PC-9 (cell line): Measurements from ENCODE around the gene KASH5. TPM values are rescaled to one million over a fixed set of nuclear protein-coding genes. Genes with fewer than 3 reads are reported as not detected.

Experiments used
- BruUV-seq: library from RNA; stranded (reverse); fragments of 400-500 nt; replicated peaks from 2 replicates; lab custom pipeline; 2021; lab: Mats Ljungman, UMichigan
- CTCF ChIA-PET: fragments of 300-600 bp; sonication (Branson Sonifier 250); formaldehyde crosslinking; loops from one replicate; lab custom pipeline; 2022; ENCODE audit warnings: antibody characterized with exemption; lab: Charles Lee
- POLR2A ChIA-PET: fragments of 300-600 bp; sonication (Branson Sonifier 250); formaldehyde crosslinking; loops from one replicate; lab custom pipeline; 2022; ENCODE audit warnings: antibody characterized with exemption; ENCODE audit not compliant: unreplicated experiment; lab: Charles Lee
- DNase-seq, 2 experiments: peaks; one replicate each; pipeline versions ENCODE4 v3.0.0 to v3.0.0-alpha.2; 2015 to 2022; ENCODE audit warnings: mixed read lengths in 1 of 2
- H2AFZ ChIP-seq: fragments of 200-600 bp; sonication (generic); 2 replicates; pipeline ENCODE4 v1.8.1; 2017; ENCODE audit warnings: antibody characterized with exemption
- H3F3A ChIP-seq: fragments of 200-600 bp; sonication (generic); 2 replicates; pipeline ENCODE4 v1.8.1; 2017; ENCODE audit warnings: antibody characterized with exemption, mild to moderate bottlenecking, low read depth; ENCODE audit not compliant: insufficient read depth
- H3K27ac ChIP-seq: fragments of 200-600 bp; sonication (generic); 2 replicates; pipeline ENCODE4 v1.6.1; 2016; ENCODE audit warnings: mixed run types
- H3K27me3 ChIP-seq: fragments of 200-600 bp; sonication (generic); 2 replicates; pipeline ENCODE4 v1.6.1; 2016; ENCODE audit warnings: low read depth, mixed run types; ENCODE audit not compliant: insufficient read depth
- H3K36me3 ChIP-seq: fragments of 200-600 bp; sonication (generic); 2 replicates; pipeline ENCODE4 v1.6.1; 2016; ENCODE audit warnings: low read depth, mixed run types
- H3K4me1 ChIP-seq: fragments of 200-600 bp; sonication (generic); replicated peaks from 2 replicates; pipeline ENCODE4 v1.6.1; 2016; ENCODE audit warnings: mixed run types; ENCODE audit not compliant: insufficient read depth
- H3K4me2 ChIP-seq: fragments of 200-600 bp; sonication (generic); 2 replicates; pipeline ENCODE4 v1.6.1; 2017; ENCODE audit warnings: mixed run types
- H3K4me3 ChIP-seq: fragments of 200-600 bp; sonication (generic); 2 replicates; pipeline ENCODE4 v1.6.1; 2016; ENCODE audit warnings: mixed run types
- H3K79me2 ChIP-seq: fragments of 200-600 bp; sonication (generic); 2 replicates; pipeline ENCODE4 v1.6.1; 2017; ENCODE audit warnings: low read depth, mixed run types
- H3K9me2 ChIP-seq: fragments of 200-600 bp; sonication (generic); 2 replicates; pipeline ENCODE4 v1.8.1; 2017; ENCODE audit warnings: mild to moderate bottlenecking; ENCODE audit not compliant: insufficient read depth
- H3K9me3 ChIP-seq: fragments of 200-600 bp; sonication (generic); 2 replicates; pipeline ENCODE4 v1.8.1; 2016; ENCODE audit warnings: low read depth; ENCODE audit not compliant: insufficient read depth
- H4K20me1 ChIP-seq: fragments of 200-600 bp; sonication (generic); 2 replicates; pipeline ENCODE4 v1.8.1; 2017; ENCODE audit not compliant: insufficient read depth
- EZH2 ChIP-seq: fragments of 200-600 bp; sonication (generic); IDR thresholded peaks from 2 replicates; pipeline ENCODE4 v1.8.0; 2017; ENCODE audit warnings: antibody characterized with exemption, low read depth
- intact Hi-C: fragments of 100-400 bp; cut with micrococcal nuclease; formaldehyde crosslinking; loops from one replicate; pipeline ENCODE4 v1.10.0; 2022; ENCODE audit not compliant: unreplicated experiment
- total RNA-seq: library from RNA; stranded (reverse); gene quantifications from 2 replicates; pipeline ENCODE4 v1.2.3, GENCODE V29; 2021
- TF ChIP-seq, protein P1 (sequence below): fragments of 200-600 bp; sonication (generic); conservative IDR thresholded peaks from 2 replicates; pipeline ENCODE4 v1.6.1; 2017; ENCODE audit warnings: mixed run types, antibody characterized with exemption, mild to moderate bottlenecking, moderate library complexity

The KASH5 gene
- total RNA-seq, 1 experiment from 2014 or later = 0.39 TPM

DNA sequence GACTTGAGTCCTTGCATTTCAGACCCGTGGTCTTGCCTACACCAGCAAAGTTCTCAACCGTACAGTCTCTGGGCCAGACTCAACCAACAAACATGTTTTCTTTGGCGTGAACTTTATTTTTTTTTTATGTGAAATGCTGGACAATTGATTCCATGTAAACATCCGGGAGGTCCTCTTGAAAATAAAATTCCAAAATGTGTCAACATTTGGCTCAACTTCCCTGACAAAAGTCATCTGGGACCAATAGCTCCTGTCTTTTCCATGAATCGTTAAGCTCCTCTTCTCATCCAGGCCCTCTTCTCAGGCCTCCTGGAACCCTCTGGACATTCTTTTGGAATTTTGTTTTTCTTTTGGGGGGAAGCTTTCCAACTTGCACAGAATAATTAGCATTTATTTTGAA, 67.7 kb downstream of the KASH5 start:
- peaks cover 6% of the 10 kb centered on the region for H3K4me1 ChIP-seq
- peaks cover 26% of the 10 kb centered on the region for H3F3A ChIP-seq
- H3K36me3 ChIP-seq = peaks cover 8% of the 10 kb centered on the region
- H3K9me2 ChIP-seq = no peaks in the 10 kb centered on the region
- no peaks in the 10 kb centered on the region for H3K27me3 ChIP-seq
- DNase-seq = no peak
- no peak overlapping the region; the same call in 1 of the 2 replicates for H3K27ac ChIP-seq
- no peak overlapping the region for H3K4me2 ChIP-seq
- BruUV-seq = no TSS peak
- POLR2A ChIA-PET = interaction anchor here (0.6 kb wide), 1 partner anchor 40 kb away, joined by 3 read pairs; the partner anchor contains the start of gene RPS11
- no peaks in the 10 kb centered on the region for H4K20me1 ChIP-seq
- CTCF ChIA-PET = no interaction called here
- H3K79me2 ChIP-seq = peaks cover 34% of the 10 kb centered on the region
- TF ChIP-seq EZH2 = no peak
- TF ChIP-seq, protein P1, sequence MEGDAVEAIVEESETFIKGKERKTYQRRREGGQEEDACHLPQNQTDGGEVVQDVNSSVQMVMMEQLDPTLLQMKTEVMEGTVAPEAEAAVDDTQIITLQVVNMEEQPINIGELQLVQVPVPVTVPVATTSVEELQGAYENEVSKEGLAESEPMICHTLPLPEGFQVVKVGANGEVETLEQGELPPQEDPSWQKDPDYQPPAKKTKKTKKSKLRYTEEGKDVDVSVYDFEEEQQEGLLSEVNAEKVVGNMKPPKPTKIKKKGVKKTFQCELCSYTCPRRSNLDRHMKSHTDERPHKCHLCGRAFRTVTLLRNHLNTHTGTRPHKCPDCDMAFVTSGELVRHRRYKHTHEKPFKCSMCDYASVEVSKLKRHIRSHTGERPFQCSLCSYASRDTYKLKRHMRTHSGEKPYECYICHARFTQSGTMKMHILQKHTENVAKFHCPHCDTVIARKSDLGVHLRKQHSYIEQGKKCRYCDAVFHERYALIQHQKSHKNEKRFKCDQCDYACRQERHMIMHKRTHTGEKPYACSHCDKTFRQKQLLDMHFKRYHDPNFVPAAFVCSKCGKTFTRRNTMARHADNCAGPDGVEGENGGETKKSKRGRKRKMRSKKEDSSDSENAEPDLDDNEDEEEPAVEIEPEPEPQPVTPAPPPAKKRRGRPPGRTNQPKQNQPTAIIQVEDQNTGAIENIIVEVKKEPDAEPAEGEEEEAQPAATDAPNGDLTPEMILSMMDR = no peak
- no peak overlapping the region for H3K4me3 ChIP-seq
- H3K9me3 ChIP-seq = no peaks in the 10 kb centered on the region
- intact Hi-C loops = no loop called here
- no peak overlapping the region for H2AFZ ChIP-seq

DNA sequence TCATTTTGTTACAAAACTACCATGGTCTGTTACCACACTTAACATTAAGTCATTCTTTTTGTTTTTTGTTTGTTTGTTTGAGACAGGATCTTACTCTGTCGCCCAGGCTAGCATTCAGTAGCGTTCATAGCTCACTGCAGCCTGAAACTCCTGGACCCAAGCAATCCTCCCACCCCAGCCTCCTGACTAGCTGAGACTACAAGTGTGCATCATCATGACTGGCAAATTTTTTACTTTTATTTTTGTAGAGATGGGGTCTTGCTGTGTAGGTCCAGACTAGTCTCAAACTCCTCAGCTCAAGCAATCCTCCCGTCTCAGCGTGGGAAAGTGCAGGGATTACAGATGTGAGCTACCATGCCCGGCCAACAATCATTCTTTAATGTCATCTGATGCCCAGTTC, 68.3 kb downstream of the KASH5 start:
- intact Hi-C loops = no loop called here
- ChIA-PET POLR2A (interaction anchor here (0.7 kb wide), 2 partner anchors 223 to 306 kb away, joined by 3 to 9 read pairs; no protein-coding TSS in a partner anchor), CTCF (no interaction called here)
- DNase-seq = no peak
- Histone ChIP-seq H3K36me3 (peaks cover 8% of the 10 kb centered on the region), H2AFZ (no peak overlapping the region), H3K27me3 (no peaks in the 10 kb centered on the region), H3K4me3 (no peak overlapping the region), H3K4me1 (peaks cover 6% of the 10 kb centered on the region), H3K79me2 (peaks cover 28% of the 10 kb centered on the region), H3K27ac (no peak overlapping the region; the same call in 1 of the 2 replicates), H4K20me1 (no peaks in the 10 kb centered on the region), H3K4me2 (no peak overlapping the region), H3K9me2 (no peaks in the 10 kb centered on the region), H3F3A (peaks cover 26% of the 10 kb centered on the region), H3K9me3 (no peaks in the 10 kb centered on the region)
- TF ChIP-seq, protein P1 = no peak
- TF ChIP-seq EZH2 = no peak
- no TSS peak for BruUV-seq

DNA sequence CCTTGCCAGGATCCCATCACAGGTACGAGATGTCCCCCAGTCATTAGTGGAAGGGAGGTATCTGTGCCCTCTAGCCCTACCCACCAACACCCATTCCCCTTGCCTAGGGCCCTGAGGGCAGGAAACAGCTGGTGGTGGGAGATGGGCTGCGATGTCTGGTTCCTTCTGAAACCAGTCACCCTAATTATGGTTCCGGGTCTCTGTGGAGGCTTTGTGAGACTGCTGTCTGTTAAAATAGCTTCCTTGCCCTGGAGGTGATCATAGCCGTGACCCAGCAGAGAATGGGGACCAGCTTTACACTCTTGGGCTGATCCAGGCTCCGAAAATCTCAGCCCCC, 70.5 kb downstream of the KASH5 start:
- Histone ChIP-seq H3K27me3 (no peaks in the 10 kb centered on the region), H3K4me1 (peaks cover 6% of the 10 kb centered on the region), H3K9me2 (no peaks in the 10 kb centered on the region), H3K4me2 (no peak overlapping the region), H3F3A (peaks cover 19% of the 10 kb centered on the region), H3K27ac (no peak overlapping the region), H2AFZ (no peak overlapping the region), H4K20me1 (no peaks in the 10 kb centered on the region), H3K36me3 (peaks cover 8% of the 10 kb centered on the region), H3K79me2 (peaks cover 27% of the 10 kb centered on the region), H3K9me3 (no peaks in the 10 kb centered on the region), H3K4me3 (no peak overlapping the region)
- ChIA-PET CTCF (no interaction called here), POLR2A (no interaction called here)
- no peak for TF ChIP-seq EZH2
- TF ChIP-seq, protein P1 = no peak
- BruUV-seq = no TSS peak
- no peak for DNase-seq
- intact Hi-C loops = no loop called here
